HL-60 (cell line): Measurements from ENCODE around the gene VPS35.

Experiments
- GABPA ChIP-seq: IDR thresholded peaks from 2 replicates; pipeline ENCODE4 v1.6.1; 2012; ENCODE audit warnings: low read depth
- POLR2AphosphoS5 ChIP-seq: IDR thresholded peaks from 2 replicates; pipeline ENCODE4 v1.6.1; 2012; ENCODE audit warnings: low read depth
- SPI1 ChIP-seq: IDR thresholded peaks from 2 replicates; pipeline ENCODE4 v1.6.1; 2012; ENCODE audit warnings: low read depth, mild to moderate bottlenecking, borderline replicate concordance
- TF ChIP-seq, protein P1 (sequence below): IDR thresholded peaks from one replicate; pipeline ENCODE4 v1.5.1; 2011; ENCODE audit warnings: low read length, control low read depth, inconsistent platforms; ENCODE audit not compliant: insufficient read depth
- TF ChIP-seq, protein P2 (sequence below): IDR thresholded peaks from 2 replicates; pipeline ENCODE4 v1.6.1; 2012; ENCODE audit warnings: low read depth; ENCODE audit not compliant: insufficient replicate concordance

DNA sequence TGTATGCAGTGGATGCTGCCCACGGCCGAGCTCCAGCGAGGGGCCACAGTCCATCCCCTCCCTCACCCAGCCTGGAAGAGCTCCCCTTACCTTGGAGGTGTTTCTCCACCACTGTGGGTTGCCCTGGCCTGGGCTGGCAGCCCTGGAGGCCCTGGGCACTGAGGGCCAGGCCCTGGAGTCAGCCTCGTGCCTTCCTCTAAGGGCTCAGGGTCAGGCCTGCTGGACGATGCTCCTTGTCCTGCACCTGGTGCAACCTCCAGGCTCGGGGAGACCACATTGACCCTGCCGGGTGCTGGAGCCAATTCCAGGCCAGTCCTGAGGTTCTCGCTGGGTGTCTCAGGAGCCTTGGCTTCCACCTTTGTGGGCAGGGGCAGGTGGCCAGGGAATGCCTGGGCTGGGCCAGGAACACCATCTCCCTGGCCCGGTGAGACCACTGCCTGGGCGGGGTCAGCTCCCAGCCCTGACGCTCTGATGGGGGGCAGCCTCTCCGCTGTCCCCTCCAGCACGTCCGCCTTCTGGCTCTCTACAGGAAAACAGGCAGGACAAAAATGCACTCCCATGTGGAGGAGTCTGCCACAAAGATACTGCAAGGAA is 48.7 kb upstream of the VPS35 start:
- TF ChIP-seq, protein P1, sequence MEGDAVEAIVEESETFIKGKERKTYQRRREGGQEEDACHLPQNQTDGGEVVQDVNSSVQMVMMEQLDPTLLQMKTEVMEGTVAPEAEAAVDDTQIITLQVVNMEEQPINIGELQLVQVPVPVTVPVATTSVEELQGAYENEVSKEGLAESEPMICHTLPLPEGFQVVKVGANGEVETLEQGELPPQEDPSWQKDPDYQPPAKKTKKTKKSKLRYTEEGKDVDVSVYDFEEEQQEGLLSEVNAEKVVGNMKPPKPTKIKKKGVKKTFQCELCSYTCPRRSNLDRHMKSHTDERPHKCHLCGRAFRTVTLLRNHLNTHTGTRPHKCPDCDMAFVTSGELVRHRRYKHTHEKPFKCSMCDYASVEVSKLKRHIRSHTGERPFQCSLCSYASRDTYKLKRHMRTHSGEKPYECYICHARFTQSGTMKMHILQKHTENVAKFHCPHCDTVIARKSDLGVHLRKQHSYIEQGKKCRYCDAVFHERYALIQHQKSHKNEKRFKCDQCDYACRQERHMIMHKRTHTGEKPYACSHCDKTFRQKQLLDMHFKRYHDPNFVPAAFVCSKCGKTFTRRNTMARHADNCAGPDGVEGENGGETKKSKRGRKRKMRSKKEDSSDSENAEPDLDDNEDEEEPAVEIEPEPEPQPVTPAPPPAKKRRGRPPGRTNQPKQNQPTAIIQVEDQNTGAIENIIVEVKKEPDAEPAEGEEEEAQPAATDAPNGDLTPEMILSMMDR: no peak
- TF ChIP-seq POLR2AphosphoS5 (no peak), GABPA (no peak), SPI1 (no peak)
- TF ChIP-seq, protein P2, sequence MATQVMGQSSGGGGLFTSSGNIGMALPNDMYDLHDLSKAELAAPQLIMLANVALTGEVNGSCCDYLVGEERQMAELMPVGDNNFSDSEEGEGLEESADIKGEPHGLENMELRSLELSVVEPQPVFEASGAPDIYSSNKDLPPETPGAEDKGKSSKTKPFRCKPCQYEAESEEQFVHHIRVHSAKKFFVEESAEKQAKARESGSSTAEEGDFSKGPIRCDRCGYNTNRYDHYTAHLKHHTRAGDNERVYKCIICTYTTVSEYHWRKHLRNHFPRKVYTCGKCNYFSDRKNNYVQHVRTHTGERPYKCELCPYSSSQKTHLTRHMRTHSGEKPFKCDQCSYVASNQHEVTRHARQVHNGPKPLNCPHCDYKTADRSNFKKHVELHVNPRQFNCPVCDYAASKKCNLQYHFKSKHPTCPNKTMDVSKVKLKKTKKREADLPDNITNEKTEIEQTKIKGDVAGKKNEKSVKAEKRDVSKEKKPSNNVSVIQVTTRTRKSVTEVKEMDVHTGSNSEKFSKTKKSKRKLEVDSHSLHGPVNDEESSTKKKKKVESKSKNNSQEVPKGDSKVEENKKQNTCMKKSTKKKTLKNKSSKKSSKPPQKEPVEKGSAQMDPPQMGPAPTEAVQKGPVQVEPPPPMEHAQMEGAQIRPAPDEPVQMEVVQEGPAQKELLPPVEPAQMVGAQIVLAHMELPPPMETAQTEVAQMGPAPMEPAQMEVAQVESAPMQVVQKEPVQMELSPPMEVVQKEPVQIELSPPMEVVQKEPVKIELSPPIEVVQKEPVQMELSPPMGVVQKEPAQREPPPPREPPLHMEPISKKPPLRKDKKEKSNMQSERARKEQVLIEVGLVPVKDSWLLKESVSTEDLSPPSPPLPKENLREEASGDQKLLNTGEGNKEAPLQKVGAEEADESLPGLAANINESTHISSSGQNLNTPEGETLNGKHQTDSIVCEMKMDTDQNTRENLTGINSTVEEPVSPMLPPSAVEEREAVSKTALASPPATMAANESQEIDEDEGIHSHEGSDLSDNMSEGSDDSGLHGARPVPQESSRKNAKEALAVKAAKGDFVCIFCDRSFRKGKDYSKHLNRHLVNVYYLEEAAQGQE: no peak
